PC-3 (cell line): Measurements from ENCODE around the gene SMARCAL1. TPM values are rescaled to one million over a fixed set of nuclear protein-coding genes. Genes with fewer than 3 reads are reported as not detected.

Experiments used
- ATAC-seq: fragments of 200-7000 bp; cut with Tn5 transposase; 2 replicates; pipeline ENCODE4 v1.9.1; 2020; ENCODE audit warnings: mild to moderate bottlenecking, moderate library complexity
- BruUV-seq: library from RNA; stranded (reverse); fragments of 400-500 nt; replicated peaks from 2 replicates; lab custom pipeline; 2021; lab: Mats Ljungman, UMichigan
- CTCF ChIA-PET: fragments of 300-600 bp; sonication (Branson Sonifier 250); formaldehyde crosslinking; loops from one replicate; lab custom pipeline; 2022; ENCODE audit warnings: antibody characterized with exemption; lab: Charles Lee
- POLR2A ChIA-PET: fragments of 300-600 bp; sonication (Branson Sonifier 250); formaldehyde crosslinking; loops from one replicate; lab custom pipeline; 2022; ENCODE audit warnings: antibody characterized with exemption; ENCODE audit not compliant: unreplicated experiment; lab: Charles Lee
- DNase-seq: peaks from one replicate; pipeline ENCODE4 v3.0.0-alpha.2; 2015
- H2AFZ ChIP-seq: fragments of 300-600 bp; sonication (generic); 2 replicates; pipeline ENCODE4 v1.6.0; 2016; ENCODE audit warnings: antibody characterized with exemption, low read length
- H3F3A ChIP-seq: fragments of 300-600 bp; sonication (generic); one replicate; pipeline ENCODE4 v1.6.0; 2017; ENCODE audit warnings: antibody characterized with exemption, low read length, control low read depth, mild to moderate bottlenecking; ENCODE audit not compliant: unreplicated experiment
- H3K27ac ChIP-seq: fragments of 300-600 bp; sonication (generic); 2 replicates; pipeline ENCODE4 v1.5.1; 2016; ENCODE audit warnings: mild to moderate bottlenecking, low read length
- H3K27me3 ChIP-seq: fragments of 300-600 bp; sonication (generic); 2 replicates; pipeline ENCODE4 v1.6.1; 2016; ENCODE audit warnings: low read length, mixed read lengths
- H3K36me3 ChIP-seq: fragments of 300-600 bp; sonication (generic); 2 replicates; pipeline ENCODE4 v1.6.1; 2016; ENCODE audit warnings: low read depth, mixed run types, low read length, mixed read lengths
- H3K4me1 ChIP-seq: fragments of 300-600 bp; sonication (generic); 2 replicates; pipeline ENCODE4 v1.5.1; 2016; ENCODE audit warnings: low read length; ENCODE audit not compliant: insufficient read depth
- H3K4me2 ChIP-seq: fragments of 300-600 bp; sonication (generic); 2 replicates; pipeline ENCODE4 v1.6.0; 2016; ENCODE audit warnings: low read length
- H3K4me3 ChIP-seq: fragments of 300-600 bp; sonication (generic); 2 replicates; pipeline ENCODE4 v1.5.1; 2016; ENCODE audit warnings: mild to moderate bottlenecking, low read length, mixed read lengths
- H3K79me2 ChIP-seq: fragments of 300-600 bp; sonication (generic); 2 replicates; pipeline ENCODE4 v1.6.1; 2017; ENCODE audit warnings: low read length, mixed read lengths
- H3K9ac ChIP-seq: fragments of 300-600 bp; sonication (generic); 2 replicates; pipeline ENCODE4 v1.6.0; 2016; ENCODE audit warnings: mild to moderate bottlenecking, low read length
- H3K9me2 ChIP-seq: fragments of 300-600 bp; sonication (generic); replicated peaks from 2 replicates; pipeline ENCODE4 v1.6.1; 2016; ENCODE audit warnings: mixed run types, low read length, mixed read lengths
- H3K9me3 ChIP-seq: fragments of 300-600 bp; sonication (generic); 2 replicates; pipeline ENCODE4 v1.6.1; 2016; ENCODE audit warnings: low read length, mixed read lengths
- H4K20me1 ChIP-seq: fragments of 300-600 bp; sonication (generic); 2 replicates; pipeline ENCODE4 v1.6.1; 2016; ENCODE audit warnings: low read length, mixed read lengths
- EZH2 ChIP-seq: fragments of 300-600 bp; sonication (generic); IDR thresholded peaks from one replicate; pipeline ENCODE4 v1.6.1; 2017; ENCODE audit warnings: antibody characterized with exemption, mild to moderate bottlenecking, low read length; ENCODE audit not compliant: unreplicated experiment
- EZH2phosphoT487 ChIP-seq: fragments of 300-600 bp; sonication (generic); IDR thresholded peaks from 2 replicates; pipeline ENCODE4 v1.6.1; 2018; ENCODE audit warnings: mild to moderate bottlenecking, antibody characterized with exemption, low read length, borderline replicate concordance
- intact Hi-C: fragments of 100-400 bp; cut with micrococcal nuclease; formaldehyde crosslinking; loops from 2 replicates; pipeline ENCODE4 v1.9.0; 2023
- total RNA-seq: library from RNA; depleted of rRNA; stranded (reverse); fragments of >200 nt; gene quantifications from 2 replicates; pipeline ENCODE4 v1.2.3, GENCODE V29; 2014
- TF ChIP-seq, protein P1 (sequence below): fragments of 300-600 bp; sonication (generic); conservative IDR thresholded peaks from 2 replicates; pipeline ENCODE4 v1.5.1; 2017; ENCODE audit warnings: antibody characterized with exemption, low read depth, mild to moderate bottlenecking, low read length

The SMARCAL1 gene
- total RNA-seq, 1 experiment from 2014 or later = 8.3 TPM

DNA sequence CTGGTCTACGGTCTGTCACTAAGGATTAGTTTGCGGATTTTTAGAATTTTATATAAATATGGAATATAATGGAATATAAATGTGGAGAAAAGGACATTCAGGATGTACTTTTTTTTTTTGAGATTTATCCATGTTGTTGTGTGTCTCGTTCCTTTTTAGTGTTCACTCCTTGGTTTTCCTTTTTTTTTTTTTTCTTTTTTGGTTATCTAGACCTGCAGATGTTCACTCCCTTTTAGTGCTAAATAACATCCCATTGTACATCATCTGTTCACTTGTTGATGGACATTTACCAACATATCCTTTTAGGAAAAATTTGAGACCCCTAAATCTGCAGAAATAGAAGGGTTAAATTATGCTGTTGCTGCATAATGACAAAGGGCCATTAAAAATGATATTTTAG is 60.9 kb downstream of the SMARCAL1 start:
- no peak overlapping the region for H2AFZ ChIP-seq
- 0 out of 2 replicates have a peak, but pooled peaks cover 2% of the 10 kb centered on the region for H3K36me3 ChIP-seq
- no TSS peak for BruUV-seq
- H3K4me2 ChIP-seq = no peak overlapping the region
- ATAC-seq = no peak
- H3K9me2 ChIP-seq = no peaks in the 10 kb centered on the region
- no peaks in the 10 kb centered on the region for H3F3A ChIP-seq
- H3K9ac ChIP-seq = no peak overlapping the region
- ChIA-PET CTCF (no interaction called here), POLR2A (no interaction called here)
- H3K79me2 ChIP-seq = no peaks in the 10 kb centered on the region
- H3K4me3 ChIP-seq = no peak overlapping the region
- no peaks in the 10 kb centered on the region for H4K20me1 ChIP-seq
- peaks cover 6% of the 10 kb centered on the region for H3K4me1 ChIP-seq
- intact Hi-C loops = no loop called here
- no peak overlapping the region for H3K27ac ChIP-seq
- TF ChIP-seq, protein P1, sequence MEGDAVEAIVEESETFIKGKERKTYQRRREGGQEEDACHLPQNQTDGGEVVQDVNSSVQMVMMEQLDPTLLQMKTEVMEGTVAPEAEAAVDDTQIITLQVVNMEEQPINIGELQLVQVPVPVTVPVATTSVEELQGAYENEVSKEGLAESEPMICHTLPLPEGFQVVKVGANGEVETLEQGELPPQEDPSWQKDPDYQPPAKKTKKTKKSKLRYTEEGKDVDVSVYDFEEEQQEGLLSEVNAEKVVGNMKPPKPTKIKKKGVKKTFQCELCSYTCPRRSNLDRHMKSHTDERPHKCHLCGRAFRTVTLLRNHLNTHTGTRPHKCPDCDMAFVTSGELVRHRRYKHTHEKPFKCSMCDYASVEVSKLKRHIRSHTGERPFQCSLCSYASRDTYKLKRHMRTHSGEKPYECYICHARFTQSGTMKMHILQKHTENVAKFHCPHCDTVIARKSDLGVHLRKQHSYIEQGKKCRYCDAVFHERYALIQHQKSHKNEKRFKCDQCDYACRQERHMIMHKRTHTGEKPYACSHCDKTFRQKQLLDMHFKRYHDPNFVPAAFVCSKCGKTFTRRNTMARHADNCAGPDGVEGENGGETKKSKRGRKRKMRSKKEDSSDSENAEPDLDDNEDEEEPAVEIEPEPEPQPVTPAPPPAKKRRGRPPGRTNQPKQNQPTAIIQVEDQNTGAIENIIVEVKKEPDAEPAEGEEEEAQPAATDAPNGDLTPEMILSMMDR = no peak
- TF ChIP-seq EZH2phosphoT487 (no peak), EZH2 (no peak)
- DNase-seq = no peak
- H3K9me3 ChIP-seq = no peaks in the 10 kb centered on the region
- no peaks in the 10 kb centered on the region for H3K27me3 ChIP-seq

GRCh38 chr2:216474925-216475670 is 62.8 kb downstream of the SMARCAL1 start:
- H3K4me3 ChIP-seq = no peak overlapping the region
- H3K9ac ChIP-seq = no peak overlapping the region
- no peak overlapping the region for H3K4me2 ChIP-seq
- no peak overlapping the region for H2AFZ ChIP-seq
- no peaks in the 10 kb centered on the region for H3F3A ChIP-seq
- intact Hi-C loops = no loop called here
- ATAC-seq = no peak
- H3K4me1 ChIP-seq = peaks cover 15% of the 10 kb centered on the region
- no peaks in the 10 kb centered on the region for H3K9me2 ChIP-seq
- H3K27me3 ChIP-seq = no peaks in the 10 kb centered on the region
- no peaks in the 10 kb centered on the region for H3K79me2 ChIP-seq
- BruUV-seq = no TSS peak
- H3K9me3 ChIP-seq = no peaks in the 10 kb centered on the region
- no peaks in the 10 kb centered on the region for H3K36me3 ChIP-seq
- no peaks in the 10 kb centered on the region for H4K20me1 ChIP-seq
- no peak for DNase-seq
- ChIA-PET CTCF (no interaction called here), POLR2A (no interaction called here)
- H3K27ac ChIP-seq = no peak overlapping the region
- TF ChIP-seq EZH2 = no peak
- no peak for TF ChIP-seq EZH2phosphoT487
- TF ChIP-seq, protein P1 = no peak

DNA sequence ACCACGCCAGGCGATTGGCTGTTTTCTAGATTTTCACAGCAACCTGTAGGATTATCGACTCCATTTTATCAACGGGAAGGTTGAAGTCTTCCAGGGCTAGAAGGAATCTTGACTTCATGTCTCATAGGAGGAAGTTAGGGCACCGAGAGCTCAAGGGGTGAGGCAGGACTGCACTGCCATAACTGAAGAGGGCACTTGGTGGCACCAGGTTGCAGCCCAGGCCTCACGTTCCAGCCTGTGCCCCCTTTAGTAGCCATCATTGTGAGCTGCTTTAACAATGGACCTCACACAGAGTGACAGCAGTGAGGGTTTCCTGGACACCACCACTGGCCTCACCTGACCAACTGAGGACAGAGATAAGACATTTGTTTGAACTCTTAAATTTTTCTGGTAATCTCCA is 63.5 kb downstream of the SMARCAL1 start:
- Histone ChIP-seq H3K4me3 (no peak overlapping the region), H3K9me3 (no peaks in the 10 kb centered on the region), H2AFZ (no peak overlapping the region), H3F3A (no peaks in the 10 kb centered on the region), H3K4me2 (no peak overlapping the region), H3K36me3 (no peaks in the 10 kb centered on the region), H3K27me3 (no peaks in the 10 kb centered on the region), H4K20me1 (no peaks in the 10 kb centered on the region), H3K27ac (no peak overlapping the region), H3K4me1 (peaks cover 15% of the 10 kb centered on the region), H3K9me2 (no peaks in the 10 kb centered on the region), H3K9ac (no peak overlapping the region), H3K79me2 (no peaks in the 10 kb centered on the region)
- ATAC-seq = no peak
- ChIA-PET CTCF (no interaction called here), POLR2A (no interaction called here)
- TF ChIP-seq EZH2 = no peak
- TF ChIP-seq EZH2phosphoT487 = no peak
- TF ChIP-seq, protein P1 = no peak
- DNase-seq = no peak
- intact Hi-C loops = no loop called here
- no TSS peak for BruUV-seq
